GM12872 (cell line): Measurements from ENCODE around the gene NIBAN1.

Experiments
- TF ChIP-seq, protein P1 (sequence below): IDR thresholded peaks from 3 replicates; pipeline ENCODE4 v1.5.1; 2011; ENCODE audit warnings: low read depth, mild to moderate bottlenecking, low read length, moderate library complexity; ENCODE audit not compliant: insufficient read depth

Gene NIBAN1

DNA sequence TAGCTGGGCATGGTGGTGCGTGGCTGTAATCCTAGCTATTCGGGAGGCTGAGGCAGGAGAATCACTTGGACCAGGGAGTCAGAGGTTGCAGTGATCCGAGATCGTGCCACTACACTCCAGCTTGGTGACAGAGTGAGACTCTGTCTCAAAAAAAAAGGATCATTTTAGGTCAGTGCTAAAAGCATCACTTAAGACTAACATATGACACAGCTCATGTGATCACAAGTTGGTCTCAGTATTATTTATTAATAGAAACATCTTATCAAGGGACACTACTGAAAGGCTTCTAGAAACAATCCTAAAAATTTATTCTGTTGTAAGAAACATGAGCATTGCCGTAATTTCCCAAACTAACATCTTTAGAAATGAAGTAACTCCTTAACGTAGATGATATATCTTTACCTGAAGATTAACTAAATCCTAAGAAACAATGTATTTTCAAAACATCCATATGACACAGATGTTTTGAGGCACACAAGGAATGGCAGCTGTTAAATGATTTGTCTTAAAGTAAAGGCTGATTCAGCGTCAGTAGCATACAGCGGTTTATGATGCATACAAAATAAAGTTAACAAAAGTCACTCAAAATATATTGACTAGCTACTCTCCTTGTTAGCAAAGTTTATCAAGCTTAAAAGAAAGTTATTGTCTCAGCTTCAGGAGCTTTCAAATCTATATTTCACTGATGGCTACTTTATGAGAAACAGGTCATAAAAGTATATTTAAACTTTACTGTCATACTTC lies 2.6 kb downstream of the NIBAN1 start:
- TF ChIP-seq, protein P1, sequence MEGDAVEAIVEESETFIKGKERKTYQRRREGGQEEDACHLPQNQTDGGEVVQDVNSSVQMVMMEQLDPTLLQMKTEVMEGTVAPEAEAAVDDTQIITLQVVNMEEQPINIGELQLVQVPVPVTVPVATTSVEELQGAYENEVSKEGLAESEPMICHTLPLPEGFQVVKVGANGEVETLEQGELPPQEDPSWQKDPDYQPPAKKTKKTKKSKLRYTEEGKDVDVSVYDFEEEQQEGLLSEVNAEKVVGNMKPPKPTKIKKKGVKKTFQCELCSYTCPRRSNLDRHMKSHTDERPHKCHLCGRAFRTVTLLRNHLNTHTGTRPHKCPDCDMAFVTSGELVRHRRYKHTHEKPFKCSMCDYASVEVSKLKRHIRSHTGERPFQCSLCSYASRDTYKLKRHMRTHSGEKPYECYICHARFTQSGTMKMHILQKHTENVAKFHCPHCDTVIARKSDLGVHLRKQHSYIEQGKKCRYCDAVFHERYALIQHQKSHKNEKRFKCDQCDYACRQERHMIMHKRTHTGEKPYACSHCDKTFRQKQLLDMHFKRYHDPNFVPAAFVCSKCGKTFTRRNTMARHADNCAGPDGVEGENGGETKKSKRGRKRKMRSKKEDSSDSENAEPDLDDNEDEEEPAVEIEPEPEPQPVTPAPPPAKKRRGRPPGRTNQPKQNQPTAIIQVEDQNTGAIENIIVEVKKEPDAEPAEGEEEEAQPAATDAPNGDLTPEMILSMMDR, result no peak

DNA sequence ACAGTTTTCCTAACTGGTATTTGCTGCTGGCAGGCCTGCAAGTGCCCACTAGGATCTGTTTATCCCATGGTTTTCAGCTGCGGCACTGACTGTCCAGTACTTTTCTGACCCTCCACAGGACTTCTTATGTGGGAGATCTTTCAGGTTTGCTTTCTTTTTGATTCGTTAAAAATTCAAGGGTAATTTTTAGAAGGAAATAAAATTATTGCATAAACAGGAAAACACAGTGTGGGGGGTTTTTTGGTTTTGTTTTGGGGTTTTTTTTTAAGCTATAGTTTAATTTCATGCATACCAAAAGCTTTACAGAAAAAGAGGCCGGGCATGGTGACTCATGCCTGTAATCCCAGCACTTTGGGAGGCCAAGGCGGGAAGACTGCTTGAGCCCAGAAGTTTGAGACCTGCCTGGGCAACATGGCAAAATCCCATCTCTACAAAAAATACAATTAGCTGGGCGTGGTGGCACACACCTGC lies 3.6 kb downstream of the NIBAN1 start:
- TF ChIP-seq, protein P1, result no peak

DNA sequence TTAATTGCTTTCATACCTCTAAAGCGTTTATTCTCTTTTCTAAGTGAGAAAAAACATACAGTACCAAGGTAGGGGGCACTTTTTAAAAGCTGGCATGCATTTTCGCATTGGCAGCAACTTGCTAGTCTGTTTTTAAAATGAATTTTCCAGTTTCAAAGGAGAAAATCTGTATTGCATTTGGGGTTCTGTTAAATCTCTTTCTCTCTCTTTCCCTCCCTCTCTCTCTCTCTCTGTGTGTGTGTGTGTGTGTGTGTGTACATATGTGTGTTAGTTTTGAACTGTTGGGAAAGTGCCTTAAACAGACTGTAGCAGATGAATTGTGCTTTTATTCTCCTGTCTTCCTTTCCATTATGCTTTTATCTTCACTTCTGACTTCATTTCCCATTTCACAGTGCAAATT lies 7.3 kb downstream of the NIBAN1 start:
- TF ChIP-seq, protein P1, result no peak

DNA sequence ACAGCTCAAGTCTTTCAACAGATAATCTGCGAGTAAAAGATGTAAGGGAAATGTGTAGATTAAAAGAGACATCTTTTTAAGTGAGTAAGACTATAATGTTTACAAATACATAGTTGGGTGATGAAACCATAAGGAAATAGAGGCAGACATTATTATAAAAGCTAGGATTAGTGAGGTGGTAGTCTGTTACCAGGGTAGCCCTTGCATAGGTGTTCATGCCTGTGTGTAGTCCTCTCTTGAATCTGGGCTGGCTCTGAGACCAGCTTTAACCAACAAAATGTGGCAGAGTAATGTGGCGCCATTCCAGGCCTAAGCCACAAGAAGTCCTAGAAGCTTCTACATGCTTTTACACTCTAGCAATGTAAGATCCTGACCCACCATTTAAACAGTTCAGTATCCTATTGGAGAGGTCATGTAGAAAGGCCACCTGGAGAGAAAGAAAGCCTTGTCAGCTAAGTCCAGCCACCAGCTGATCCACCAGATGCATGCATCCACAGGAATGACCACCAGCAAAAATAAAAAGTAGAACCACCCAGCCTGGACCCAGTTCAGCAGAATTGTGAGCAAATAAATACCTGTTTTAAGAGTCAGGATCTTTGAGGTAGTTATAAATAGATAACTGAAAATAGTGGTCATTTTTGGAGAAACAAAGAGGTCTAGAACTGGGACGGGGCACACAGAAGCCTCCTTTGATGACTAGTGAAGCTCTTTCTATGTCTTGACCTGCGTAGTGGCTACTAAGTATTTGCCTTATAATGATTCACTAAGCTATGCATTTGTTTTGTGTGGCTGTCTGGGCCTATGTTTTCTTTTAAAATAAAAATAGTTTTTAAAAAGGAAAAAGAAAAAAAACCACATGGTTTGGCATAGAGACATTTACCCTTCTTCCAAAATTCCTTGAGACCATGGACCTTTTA lies 8.1 kb downstream of the NIBAN1 start:
- TF ChIP-seq, protein P1, result no peak

DNA sequence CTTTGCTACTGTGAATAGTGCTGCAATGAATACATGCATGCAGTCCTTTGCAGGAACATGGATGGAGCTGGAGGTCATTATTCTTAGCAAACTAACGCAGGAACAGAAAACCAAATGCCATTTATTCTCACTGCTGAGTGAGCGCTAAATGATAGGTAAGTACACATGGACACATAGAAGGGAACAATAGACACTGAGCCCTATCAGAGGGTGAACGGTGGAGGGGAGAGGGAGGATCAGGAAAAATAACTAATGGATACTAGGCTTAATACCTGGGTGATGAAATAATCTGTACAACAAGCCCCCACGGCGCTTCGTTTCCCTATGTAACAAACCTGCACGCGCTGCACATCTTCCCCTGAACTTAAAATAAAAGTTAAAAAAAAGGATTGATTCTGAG lies 8.9 kb downstream of the NIBAN1 start:
- TF ChIP-seq, protein P1, result no peak

DNA sequence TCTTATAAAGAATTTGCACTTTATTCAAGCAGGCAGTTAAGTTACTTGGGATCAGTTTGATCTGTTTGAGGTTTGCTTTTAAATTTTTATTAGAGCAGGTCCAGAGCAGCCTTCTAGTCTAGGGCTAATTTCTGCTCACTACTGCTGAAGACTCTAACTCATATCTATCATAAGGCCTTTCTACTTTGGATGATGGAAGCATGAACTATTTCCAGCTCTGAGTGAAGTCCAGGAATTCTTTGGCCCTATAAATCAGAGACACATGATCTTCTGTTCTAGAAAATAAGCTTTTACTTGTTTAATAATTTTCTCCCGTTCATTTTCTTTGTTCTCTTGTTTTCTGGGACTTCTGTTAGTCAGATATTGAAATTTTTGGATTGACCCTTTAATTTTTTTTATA lies 14.7 kb downstream of the NIBAN1 start:
- TF ChIP-seq, protein P1, result no peak

DNA sequence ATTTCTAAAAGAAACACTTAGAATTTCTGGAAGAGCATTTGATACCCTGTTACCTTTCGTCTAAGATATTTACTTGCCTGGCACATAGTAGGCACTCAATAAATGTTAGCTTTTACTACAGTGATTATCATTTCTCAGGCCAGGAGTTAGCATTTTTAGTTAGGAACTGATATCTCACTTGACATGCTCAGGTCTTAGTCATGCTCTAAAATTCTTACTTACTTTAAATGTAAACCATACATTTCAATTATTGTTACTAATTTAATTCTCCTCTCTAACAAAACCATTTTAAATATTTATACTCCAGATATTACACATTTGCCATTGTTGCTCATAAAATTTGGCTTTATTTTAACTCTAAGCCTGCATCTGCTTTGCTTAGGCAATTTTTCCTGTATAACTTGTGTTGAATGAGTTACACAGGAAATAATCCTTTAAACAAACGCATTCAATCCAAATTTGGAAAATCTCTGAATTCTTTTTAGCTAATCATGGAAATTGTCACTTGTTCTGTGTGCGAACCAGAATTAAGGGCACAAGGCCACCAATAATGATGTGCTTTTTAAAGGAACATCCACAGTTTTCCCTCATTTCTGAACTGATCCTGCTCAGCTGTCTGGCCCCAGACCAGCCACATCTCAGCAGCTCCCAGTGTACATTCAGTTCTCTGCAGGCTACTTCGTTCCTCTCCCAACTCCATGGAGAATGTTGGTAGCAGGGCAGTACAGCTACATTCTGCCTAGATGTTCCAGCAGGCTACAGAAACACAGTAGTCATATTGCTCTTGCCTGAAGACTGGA lies 15.6 kb downstream of the NIBAN1 start:
- TF ChIP-seq, protein P1, result no peak
